NCI-H345 treated with DMSO at 0.1 percent for 48 hours (cell line): Measurements from ENCODE around the gene OR10G2.
"Not testable (repeated sequence)": the region's sequence is repeated elsewhere in the genome, so short reads cannot be mapped to it uniquely, and the experiment has no call there.

ENCODE experiments used
- DNase-seq: peaks from one replicate; lab custom pipeline; 2025; ENCODE audit not compliant: unreplicated experiment; lab: John Stamatoyannopoulos, UW

The OR10G2 gene

GRCh38 chr14:21634840-21635239 is at the start of gene OR10G2:
Gene OR10G2 (minus strand): TSS chr14:21634940. CDS start chr14:21634842, 98 bp downstream.
- no peak for DNase-seq

- no peak for DNase-seq
Observed at GRCh38 chr14:21680072-21680471, 45.3 kb upstream of the OR10G2 start.

GRCh38 chr14:21675566-21675965 is 40.8 kb upstream of the OR10G2 start:
- DNase-seq, result no peak

DNA sequence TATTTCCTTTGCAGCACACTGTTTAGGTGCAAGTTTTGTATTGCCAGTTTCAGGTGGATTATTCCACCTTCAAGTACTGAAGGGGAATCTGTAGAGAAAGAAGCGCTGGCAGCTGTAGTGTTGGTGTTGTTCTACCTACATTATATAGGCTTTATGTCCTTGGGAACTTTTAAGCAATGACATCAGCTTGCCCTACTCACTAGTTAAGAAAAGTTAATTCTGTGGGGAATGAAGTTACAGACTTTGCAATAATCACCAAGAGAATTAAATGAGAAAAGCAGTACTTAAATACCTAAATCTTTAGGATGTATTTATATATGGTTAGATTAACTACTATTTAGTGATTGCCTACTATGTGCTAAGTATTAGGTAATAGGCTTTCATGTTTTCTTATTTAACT is 39.0 kb upstream of the OR10G2 start, which contains the start of gene OR4E1:
Gene OR4E1 (minus strand): TSS at position 101 of the 400 bp plus-strand sequence. CDS start 2,883 bp downstream, outside the sequence.
- no peak for DNase-seq

DNA sequence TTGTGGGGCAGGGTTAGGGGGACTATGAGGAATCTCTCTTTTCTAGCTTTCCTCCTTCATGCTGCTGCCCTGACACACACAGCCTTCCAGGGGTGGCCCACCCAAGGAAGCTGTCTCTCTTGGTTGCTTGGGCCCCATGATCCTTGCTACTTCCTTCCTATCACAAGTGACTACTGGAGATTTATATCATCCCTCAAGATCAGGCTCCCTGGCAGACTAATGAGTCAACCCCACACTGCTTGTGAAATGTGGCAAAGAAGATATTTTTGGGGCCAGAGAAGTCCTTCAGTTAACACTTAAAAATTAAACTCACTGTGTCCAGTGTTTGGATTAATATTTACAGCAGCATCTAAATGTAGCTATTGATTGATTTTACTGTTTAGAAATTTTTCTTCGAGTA is 37.4 kb upstream of the OR10G2 start:
- DNase-seq, result no peak

- no peak for DNase-seq
Observed at GRCh38 chr14:21671371-21671770, 36.6 kb upstream of the OR10G2 start.

- DNase-seq, result peak; percentile 1
Observed at GRCh38 chr14:21669284-21669683, 34.5 kb upstream of the OR10G2 start.

GRCh38 chr14:21668377-21668776 is 33.6 kb upstream of the OR10G2 start:
- no peak for DNase-seq

GRCh38 chr14:21656980-21657379 is 22.2 kb upstream of the OR10G2 start:
- DNase-seq, result no peak

DNA sequence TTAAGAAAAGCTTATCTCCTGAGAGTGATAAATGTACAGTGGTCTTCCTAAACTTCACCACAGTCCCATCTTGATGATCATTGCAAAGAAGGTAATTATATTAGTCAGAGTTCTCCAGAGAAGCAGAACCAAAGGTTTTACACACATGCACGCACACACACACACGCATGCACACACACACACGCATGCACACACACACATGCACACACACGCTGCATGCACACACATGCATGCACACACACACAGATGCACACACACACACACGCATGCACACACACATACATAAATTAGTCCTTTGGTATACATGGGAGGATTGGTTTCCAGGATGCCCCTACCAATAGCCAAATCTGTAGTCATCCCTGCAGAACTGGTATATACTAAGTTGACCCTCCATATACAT is 19.5 kb upstream of the OR10G2 start:
- no peak for DNase-seq

GRCh38 chr14:21653331-21653885 is 18.7 kb upstream of the OR10G2 start, which contains the start of gene OR4E2:
Gene OR4E2 (plus strand): TSS chr14:21653835. CDS start chr14:21665083, 11,248 bp downstream.
- DNase-seq, result no peak

DNA sequence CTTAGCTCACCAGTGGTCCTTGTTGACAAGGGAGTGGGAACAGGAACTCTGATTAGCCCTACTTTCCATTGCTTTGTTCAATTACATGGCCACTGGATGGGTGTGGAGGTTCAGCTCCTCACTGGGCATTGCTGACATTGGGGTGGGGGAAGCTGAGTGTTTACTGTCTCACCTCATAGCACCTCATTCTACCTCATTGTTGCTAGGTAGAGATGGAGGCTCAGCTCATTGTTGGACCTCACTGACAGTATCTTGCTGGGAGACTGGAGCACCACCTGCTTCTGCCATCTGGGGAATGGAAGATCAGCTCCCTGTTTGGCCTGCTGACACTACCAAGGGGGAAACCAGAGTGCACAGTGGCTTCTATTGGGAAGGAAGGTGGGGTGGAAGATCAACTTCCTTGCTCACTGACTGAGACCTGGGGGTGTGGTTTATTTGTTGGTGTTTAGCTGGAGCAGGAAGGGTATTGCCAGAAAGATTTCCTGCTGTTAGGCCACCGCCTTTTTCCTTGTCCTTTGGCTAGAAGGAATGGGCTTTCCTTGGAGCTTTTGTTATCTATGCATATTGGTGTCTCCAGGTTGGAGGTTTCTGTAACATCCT is 17.6 kb upstream of the OR10G2 start:
- DNase-seq, result no peak

DNA sequence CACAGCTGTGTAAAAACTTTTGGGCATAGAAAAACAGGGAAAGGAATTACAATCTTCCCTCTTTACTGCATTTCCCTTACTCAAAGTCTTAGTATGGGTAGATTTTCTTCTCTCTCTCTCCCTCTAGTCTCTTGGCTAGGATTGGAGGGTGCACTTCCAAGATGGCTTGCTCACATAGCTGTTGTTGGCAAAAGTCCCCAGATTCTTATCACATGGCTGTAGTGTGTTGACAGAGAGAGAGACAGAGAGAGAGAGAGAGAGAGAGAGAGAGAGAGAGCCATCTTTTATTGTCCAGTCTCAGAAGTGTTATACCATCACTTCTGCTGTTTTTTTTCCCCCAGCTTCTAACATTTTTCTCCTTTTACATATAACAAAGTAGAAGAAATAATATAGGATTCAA is 12.6 kb upstream of the OR10G2 start:
- no peak for DNase-seq

GRCh38 chr14:21643407-21643806 is 8.7 kb upstream of the OR10G2 start:
- no peak for DNase-seq

DNA sequence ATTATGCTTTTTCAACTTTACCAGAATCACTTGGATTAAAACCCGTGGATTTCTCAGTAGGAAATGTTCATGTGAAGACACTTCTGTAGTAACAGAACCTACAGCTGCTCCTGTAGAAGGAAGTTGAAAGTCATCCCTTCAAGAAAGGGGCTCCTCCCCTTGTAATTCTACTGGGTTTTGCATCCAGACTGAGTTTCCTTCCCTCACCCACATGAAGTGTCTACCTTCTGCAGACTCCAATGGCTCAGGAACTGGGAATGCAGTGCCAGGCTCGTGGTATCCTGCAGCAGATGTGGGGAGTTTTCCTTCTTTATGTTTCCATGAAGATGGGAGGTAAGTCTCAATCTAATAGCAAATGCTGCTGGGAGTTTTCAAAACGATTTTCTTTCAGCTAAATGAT is 7.9 kb upstream of the OR10G2 start:
- DNase-seq, result no peak

DNA sequence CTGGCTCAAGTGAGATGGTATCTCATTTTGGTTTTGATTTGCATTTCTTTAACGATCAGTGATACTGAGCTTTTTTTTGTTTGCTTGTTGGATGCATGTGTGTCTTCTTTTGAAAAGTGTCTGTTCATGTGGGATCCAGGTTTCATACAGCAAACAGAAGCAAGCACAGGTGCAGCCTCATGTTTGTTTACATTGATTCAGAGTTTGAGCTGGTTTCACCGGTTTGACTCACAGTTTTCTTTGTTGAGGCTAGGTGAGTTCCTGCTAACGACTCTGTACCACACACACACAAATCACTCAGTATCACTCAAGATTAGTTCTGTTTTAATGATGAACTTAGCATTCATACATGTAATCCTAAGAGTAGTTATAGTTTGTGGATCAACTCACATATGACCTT is 3.7 kb downstream of the OR10G2 start:
- peak; percentile 69 for DNase-seq

DNA sequence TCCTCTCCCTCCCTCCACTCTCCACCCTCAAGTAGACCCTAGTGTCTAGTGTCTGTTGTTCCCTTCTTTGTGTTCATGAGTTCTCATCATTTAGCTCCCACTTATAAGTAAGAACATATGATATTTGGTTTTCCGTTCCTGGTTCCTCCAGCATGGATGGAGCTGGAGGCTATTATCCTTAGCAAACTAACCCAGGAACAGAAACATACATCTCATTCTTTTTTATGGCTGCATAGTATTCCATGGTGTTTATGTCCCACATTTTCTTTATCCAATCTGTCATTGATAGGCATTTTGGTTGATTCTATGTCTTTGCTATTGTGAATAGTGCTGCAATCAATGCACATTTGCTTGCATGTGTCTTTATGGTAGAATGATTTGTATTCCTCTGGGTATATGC is 4.2 kb downstream of the OR10G2 start:
- DNase-seq, result not testable (repeated sequence)

- DNase-seq, result no peak
Observed at GRCh38 chr14:21626491-21627230, 8.1 kb downstream of the OR10G2 start.

- DNase-seq, result no peak
Observed at GRCh38 chr14:21617614-21618013, 17.1 kb downstream of the OR10G2 start.

DNA sequence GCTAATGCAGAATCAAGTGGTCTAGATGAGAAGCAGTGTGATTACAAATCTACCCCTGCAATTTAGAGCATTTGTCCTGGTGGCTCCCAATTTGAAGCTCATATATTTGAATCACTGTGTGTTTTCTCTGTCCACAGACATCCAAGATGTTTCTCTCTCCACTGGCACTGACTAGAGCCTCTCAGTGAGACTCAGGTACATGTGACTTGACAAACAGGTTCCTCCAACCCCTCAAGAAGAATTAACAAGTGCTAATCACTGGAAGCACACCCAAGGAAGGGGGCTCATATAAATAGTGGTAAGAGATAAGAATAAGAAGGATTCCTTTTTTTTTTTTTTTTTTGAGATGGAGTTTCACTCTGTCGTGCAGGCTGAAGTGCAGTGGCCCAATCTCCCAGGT is 20.5 kb downstream of the OR10G2 start:
- no peak for DNase-seq

DNA sequence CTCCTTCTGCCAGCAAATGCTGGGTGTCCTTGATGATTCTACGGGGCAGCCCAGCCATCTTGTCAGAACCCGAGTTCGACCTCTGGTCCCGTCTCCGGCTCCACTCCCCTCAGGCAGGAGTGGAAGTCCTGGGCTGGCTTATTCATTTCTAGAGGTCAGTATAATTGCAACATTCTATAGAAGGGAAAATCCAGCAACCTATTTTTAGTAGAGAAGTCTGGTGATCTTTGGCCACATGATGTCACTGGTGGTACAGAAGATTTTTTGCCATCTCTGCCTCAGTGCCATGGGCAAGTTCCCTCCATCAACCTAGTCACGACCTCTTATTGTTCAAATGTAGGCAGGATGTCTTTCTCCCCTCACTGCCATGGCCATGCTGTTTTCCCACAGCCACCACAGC is 22.4 kb downstream of the OR10G2 start:
- no peak for DNase-seq

DNA sequence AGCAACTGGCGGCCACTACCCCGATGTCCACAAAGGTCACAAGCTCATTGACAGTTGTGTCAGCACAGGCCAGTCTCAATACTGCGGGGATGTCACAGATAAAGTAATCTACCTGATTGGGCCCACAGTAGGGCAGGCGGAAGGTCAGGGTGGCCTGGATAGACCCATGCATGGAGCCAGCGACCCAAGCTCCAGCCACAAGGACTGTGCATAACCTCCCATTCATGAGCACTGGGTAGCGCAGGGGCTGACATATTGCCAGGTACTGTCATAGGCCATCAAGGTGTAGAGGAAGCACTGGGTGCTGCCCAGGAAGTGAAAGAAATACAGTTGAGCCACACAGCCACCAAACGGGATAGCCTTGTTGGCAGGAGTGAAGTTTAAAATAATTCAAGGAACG is 32.6 kb downstream of the OR10G2 start:
- not testable (repeated sequence) for DNase-seq
